ENCODE results near the gene TNK2.
"Not testable (repeated sequence)": the region's sequence is repeated elsewhere in the genome, so short reads cannot be mapped to it uniquely, and the experiment has no call there.

TNK2 gene

GRCh38 chr3:195836476-195837135 is 71.7 kb downstream of the TNK2 start:
- in situ Hi-C loops (cut with HindIII; ENCODE audit: low pct_ligation_motif_present, low pct_unique_long_range_greater_than_20kb, low sequenced_read_pairs) = no loop called here
- DNase-seq = no peak

GRCh38 chr3:195835791-195836190 is 72.6 kb downstream of the TNK2 start:
- no peak for DNase-seq
- in situ Hi-C loops (cut with HindIII; ENCODE audit: low pct_ligation_motif_present, low pct_unique_long_range_greater_than_20kb, low sequenced_read_pairs) = no loop called here

- DNase-seq = no peak
- in situ Hi-C loops (cut with HindIII; ENCODE audit: low pct_ligation_motif_present, low pct_unique_long_range_greater_than_20kb, low sequenced_read_pairs) = no loop called here
These were observed 73.4 kb downstream of the TNK2 start for GRCh38 chr3:195834675-195835583.

- in situ Hi-C loops (cut with HindIII; ENCODE audit: low pct_ligation_motif_present, low pct_unique_long_range_greater_than_20kb, low sequenced_read_pairs) = no loop called here
- DNase-seq = no peak
These were observed 78.5 kb downstream of the TNK2 start for GRCh38 chr3:195829897-195830254.

GRCh38 chr3:195828762-195829161 is 79.6 kb downstream of the TNK2 start:
- no peak for DNase-seq
- in situ Hi-C loops (cut with HindIII; ENCODE audit: low pct_ligation_motif_present, low pct_unique_long_range_greater_than_20kb, low sequenced_read_pairs) = no loop called here

GRCh38 chr3:195825857-195826804 is 82.2 kb downstream of the TNK2 start:
- in situ Hi-C loops (cut with HindIII; ENCODE audit: low pct_ligation_motif_present, low pct_unique_long_range_greater_than_20kb, low sequenced_read_pairs) = no loop called here
- DNase-seq = no peak

- in situ Hi-C loops (cut with HindIII; ENCODE audit: low pct_ligation_motif_present, low pct_unique_long_range_greater_than_20kb, low sequenced_read_pairs) = no loop called here
- DNase-seq = no peak
These were observed 83.2 kb downstream of the TNK2 start for GRCh38 chr3:195825191-195825588.

GRCh38 chr3:195824425-195825190 is 83.7 kb downstream of the TNK2 start:
- not testable (repeated sequence) for DNase-seq

GRCh38 chr3:195823999-195824398 is 84.4 kb downstream of the TNK2 start:
- DNase-seq = no peak
- in situ Hi-C loops (cut with HindIII; ENCODE audit: low pct_ligation_motif_present, low pct_unique_long_range_greater_than_20kb, low sequenced_read_pairs) = no loop called here

More at GRCh38 chr3:195824425-195825190, 83.7 kb downstream of the TNK2 start:
- in situ Hi-C loops (cut with HindIII; ENCODE audit: low pct_ligation_motif_present, low pct_unique_long_range_greater_than_20kb, low sequenced_read_pairs) = not testable (repeated sequence)

GRCh38 chr3:195823280-195823679 is 85.1 kb downstream of the TNK2 start:
- in situ Hi-C loops (cut with HindIII; ENCODE audit: low pct_ligation_motif_present, low pct_unique_long_range_greater_than_20kb, low sequenced_read_pairs) = no loop called here
- DNase-seq = no peak

- in situ Hi-C loops (cut with HindIII; ENCODE audit: low pct_ligation_motif_present, low pct_unique_long_range_greater_than_20kb, low sequenced_read_pairs) = no loop called here
- no peak for DNase-seq
These were observed 86.1 kb downstream of the TNK2 start for GRCh38 chr3:195822131-195822696.

- no peak for DNase-seq
- in situ Hi-C loops (cut with HindIII; ENCODE audit: low pct_ligation_motif_present, low pct_unique_long_range_greater_than_20kb, low sequenced_read_pairs) = no loop called here
These were observed 86.8 kb downstream of the TNK2 start for GRCh38 chr3:195821403-195822130.

GRCh38 chr3:195820901-195821300 is 87.5 kb downstream of the TNK2 start:
- in situ Hi-C loops (cut with HindIII; ENCODE audit: low pct_ligation_motif_present, low pct_unique_long_range_greater_than_20kb, low sequenced_read_pairs) = no loop called here
- DNase-seq = no peak

- no peak for DNase-seq
- in situ Hi-C loops (cut with HindIII; ENCODE audit: low pct_ligation_motif_present, low pct_unique_long_range_greater_than_20kb, low sequenced_read_pairs) = no loop called here
These were observed 88.2 kb downstream of the TNK2 start for GRCh38 chr3:195820186-195820585.

- no peak for DNase-seq
- in situ Hi-C loops (cut with HindIII; ENCODE audit: low pct_ligation_motif_present, low pct_unique_long_range_greater_than_20kb, low sequenced_read_pairs) = no loop called here
These were observed 90.0 kb downstream of the TNK2 start for GRCh38 chr3:195818301-195818700.

- in situ Hi-C loops (cut with HindIII; ENCODE audit: low pct_ligation_motif_present, low pct_unique_long_range_greater_than_20kb, low sequenced_read_pairs) = no loop called here
- DNase-seq = no peak
These were observed 90.7 kb downstream of the TNK2 start for GRCh38 chr3:195817578-195818135.
